GM12878 (cell line): ENCODE results near the gene PHETA2. TPM values are rescaled to one million over a fixed set of nuclear protein-coding genes. Genes with fewer than 3 reads are reported as not detected.
A peak's percentile ranks its signal among the peaks of the same experiment; 100 is the strongest.

Experiments used
- CHD1 ChIP-seq: IDR thresholded peaks from 2 replicates; pipeline ENCODE4 v1.6.1; 2012; ENCODE audit warnings: low read depth, low read length, improper control_type of control experiment
- CHD2 ChIP-seq: IDR thresholded peaks from 2 replicates; pipeline ENCODE4 v1.6.1; 2011; ENCODE audit warnings: low read depth, low read length, improper control_type of control experiment, borderline replicate concordance
- FOS ChIP-seq: IDR thresholded peaks from 3 replicates; pipeline ENCODE4 v1.6.1; 2011; ENCODE audit warnings: borderline replicate concordance; ENCODE audit not compliant: insufficient read length; ENCODE audit errors: extremely low read depth
- MAX ChIP-seq: IDR thresholded peaks from 2 replicates; pipeline ENCODE4 v1.6.1; 2012; ENCODE audit warnings: low read depth, low read length, improper control_type of control experiment
- POLR2A ChIP-seq: IDR thresholded peaks from 2 replicates; pipeline ENCODE4 v1.6.1; 2011; ENCODE audit warnings: low read depth, mild to moderate bottlenecking, low read length
- SKIL ChIP-seq: fragments of 450-650 bp; IDR thresholded peaks from 2 replicates; pipeline ENCODE4 v1.6.1; 2017; ENCODE audit warnings: mild to moderate bottlenecking, low read depth, inconsistent platforms; ENCODE audit not compliant: poor library complexity, severe bottlenecking
- SMARCA5 ChIP-seq: fragments of 450-650 bp; IDR thresholded peaks from 2 replicates; pipeline ENCODE4 v1.6.1; 2017; ENCODE audit warnings: mild to moderate bottlenecking
- TCF12 ChIP-seq: IDR thresholded peaks from 2 replicates; pipeline ENCODE4 v1.6.1; 2011; ENCODE audit warnings: low read depth, mild to moderate bottlenecking, low read length
- WRNIP1 ChIP-seq: IDR thresholded peaks from 2 replicates; pipeline ENCODE4 v1.6.1; 2011; ENCODE audit warnings: low read depth, low read length, improper control_type of control experiment, borderline replicate concordance
- ZBTB4 ChIP-seq: fragments of 450-650 bp; formaldehyde crosslinking; IDR thresholded peaks from 2 replicates; pipeline ENCODE4 v1.4.0; 2022; ENCODE audit warnings: mild to moderate bottlenecking, moderate library complexity
- polyA plus RNA-seq, 11 experiments: library from polyadenylated mRNA; depleted of rRNA in 4 of 11; unstranded in 6 of 11; stranded (reverse) in 5 of 11; fragments of >200 nt; fragmentation: Nextera tagmentation in 4 of 11; fragmentation: Illumina TruSeq in 1 of 11; extraction: Ambion mirVana in 4 of 11; extraction: Trizol in 1 of 11; gene quantifications; 1 replicate in 1 of 11; 2 replicates in 10 of 11; pipeline versions ENCODE4 v1.2.1 to v1.2.3, GENCODE V29; 2011 to 2016; ENCODE audit warnings: inconsistent platforms in 2 of 11, missing spikeins in 2 of 11, low read depth in 1 of 11
- total RNA-seq, 4 experiments: library from RNA; depleted of rRNA in 3 of 4; stranded (reverse); fragments of >200 nt in 3 of 4; fragmentation: Illumina TruSeq in 1 of 4; extraction: Trizol in 1 of 4; gene quantifications; 2 replicates each; pipeline versions ENCODE4 v1.2.1 to v1.2.3, GENCODE V29; 2013 to 2021

PHETA2 gene
- total and polyA plus RNA-seq, 10 of the 15 experiments (the other 5 are each of a cell fraction or from before 2014, with no cell fraction given), result 0.03 to 3.2 (median 1.7) TPM

GRCh38 chr22:42090596-42091454 is 16.8 kb downstream of the PHETA2 start, which contains the start of gene NDUFA6 (continued):
- TF ChIP-seq ZBTB4 (CRISPR knock-in tag) (no peak), CHD1 (peak; percentile 76; the same call in 1 of the 2 replicates), TCF12 (peak; percentile 92), SMARCA5 (peak; percentile 97), MAX (peak; percentile 79), POLR2A (peak; percentile 98), CHD2 (peak; percentile 62; the same call in 1 of the 2 replicates), FOS (no peak), WRNIP1 (no peak), SKIL (no peak)
- TF ChIP-seq, all 136 proteins: peak for 61
